Left ventricle myocardium inferior (tissue), 1 donor: ENCODE measurements around the gene CSMD2. TPM values are rescaled to one million over a fixed set of nuclear protein-coding genes. Genes with fewer than 3 reads are reported as not detected.

Source experiments
- DNase-seq: peaks from one replicate; pipeline ENCODE4 v3.0.0-alpha.2; 2020
- H3K27ac ChIP-seq: fragments of 200-600 bp; replicated peaks from 2 replicates; pipeline ENCODE4 v1.8.0; 2021
- H3K27me3 ChIP-seq: fragments of 200-600 bp; 2 replicates; pipeline ENCODE4 v1.8.0; 2021; ENCODE audit warnings: low read depth
- H3K36me3 ChIP-seq: fragments of 200-600 bp; 2 replicates; pipeline ENCODE4 v1.8.0; 2021
- H3K4me1 ChIP-seq: fragments of 200-600 bp; 2 replicates; pipeline ENCODE4 v1.8.0; 2021
- H3K4me3 ChIP-seq: fragments of 200-600 bp; 2 replicates; pipeline ENCODE4 v1.8.0; 2021; ENCODE audit warnings: mild to moderate bottlenecking, moderate library complexity
- H3K9me3 ChIP-seq: fragments of 200-600 bp; replicated peaks from 2 replicates; pipeline ENCODE4 v1.8.0; 2021
- intact Hi-C: fragments of 100-400 bp; cut with micrococcal nuclease; formaldehyde crosslinking; loops from one replicate; pipeline ENCODE4 v1.11.0; 2022
- total RNA-seq: library from RNA; stranded (reverse); fragmentation: NEBNext Ultra II Directional; extraction: Animal tissue kit (Norgen Biotek cat#: 25700); gene quantifications from one replicate; pipeline ENCODE4 v1.2.1, GENCODE V29; 2021
- TF ChIP-seq, protein P1 (sequence below): fragments of 200-600 bp; IDR thresholded peaks from 2 replicates; pipeline ENCODE4 v1.8.0; 2021; ENCODE audit warnings: antibody characterized with exemption, mild to moderate bottlenecking, borderline replicate concordance
- donor health status: DM: no; HTN: yes; CAD: no; lungs with severe emphysema.

Gene CSMD2
- total RNA-seq, 1 donor from 2014 or later: 0.14 TPM

DNA sequence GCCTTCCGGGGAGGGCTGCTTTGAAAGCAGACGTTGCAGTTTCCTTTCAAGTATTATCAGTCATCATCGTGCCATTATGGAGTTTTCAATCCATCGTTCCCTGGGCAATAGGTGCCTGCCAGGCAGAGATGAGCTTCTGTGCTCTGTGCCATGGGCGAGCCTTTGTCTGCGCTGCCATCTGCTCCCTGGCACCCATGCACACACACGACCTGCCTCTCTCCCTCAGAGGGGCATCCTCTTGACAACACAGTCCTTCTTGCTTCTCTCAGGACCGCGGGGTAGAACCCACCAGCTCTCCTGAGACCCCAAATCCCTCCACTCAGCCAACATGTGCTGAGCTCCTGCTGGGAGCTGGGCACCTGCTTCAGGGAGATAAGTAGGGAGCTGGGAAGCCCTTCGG lies 151.9 kb downstream of the CSMD2 start:
- DNase-seq: no peak
- H3K4me1 ChIP-seq: peaks cover 11% of the 10 kb centered on the region
- no peaks in the 10 kb centered on the region for H3K27me3 ChIP-seq
- no peak overlapping the region for H3K4me3 ChIP-seq
- no peak overlapping the region for H3K27ac ChIP-seq
- H3K9me3 ChIP-seq: no peaks in the 10 kb centered on the region
- TF ChIP-seq, protein P1, sequence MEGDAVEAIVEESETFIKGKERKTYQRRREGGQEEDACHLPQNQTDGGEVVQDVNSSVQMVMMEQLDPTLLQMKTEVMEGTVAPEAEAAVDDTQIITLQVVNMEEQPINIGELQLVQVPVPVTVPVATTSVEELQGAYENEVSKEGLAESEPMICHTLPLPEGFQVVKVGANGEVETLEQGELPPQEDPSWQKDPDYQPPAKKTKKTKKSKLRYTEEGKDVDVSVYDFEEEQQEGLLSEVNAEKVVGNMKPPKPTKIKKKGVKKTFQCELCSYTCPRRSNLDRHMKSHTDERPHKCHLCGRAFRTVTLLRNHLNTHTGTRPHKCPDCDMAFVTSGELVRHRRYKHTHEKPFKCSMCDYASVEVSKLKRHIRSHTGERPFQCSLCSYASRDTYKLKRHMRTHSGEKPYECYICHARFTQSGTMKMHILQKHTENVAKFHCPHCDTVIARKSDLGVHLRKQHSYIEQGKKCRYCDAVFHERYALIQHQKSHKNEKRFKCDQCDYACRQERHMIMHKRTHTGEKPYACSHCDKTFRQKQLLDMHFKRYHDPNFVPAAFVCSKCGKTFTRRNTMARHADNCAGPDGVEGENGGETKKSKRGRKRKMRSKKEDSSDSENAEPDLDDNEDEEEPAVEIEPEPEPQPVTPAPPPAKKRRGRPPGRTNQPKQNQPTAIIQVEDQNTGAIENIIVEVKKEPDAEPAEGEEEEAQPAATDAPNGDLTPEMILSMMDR: no peak
- intact Hi-C loops: no loop called here
- H3K36me3 ChIP-seq: no peaks in the 10 kb centered on the region

DNA sequence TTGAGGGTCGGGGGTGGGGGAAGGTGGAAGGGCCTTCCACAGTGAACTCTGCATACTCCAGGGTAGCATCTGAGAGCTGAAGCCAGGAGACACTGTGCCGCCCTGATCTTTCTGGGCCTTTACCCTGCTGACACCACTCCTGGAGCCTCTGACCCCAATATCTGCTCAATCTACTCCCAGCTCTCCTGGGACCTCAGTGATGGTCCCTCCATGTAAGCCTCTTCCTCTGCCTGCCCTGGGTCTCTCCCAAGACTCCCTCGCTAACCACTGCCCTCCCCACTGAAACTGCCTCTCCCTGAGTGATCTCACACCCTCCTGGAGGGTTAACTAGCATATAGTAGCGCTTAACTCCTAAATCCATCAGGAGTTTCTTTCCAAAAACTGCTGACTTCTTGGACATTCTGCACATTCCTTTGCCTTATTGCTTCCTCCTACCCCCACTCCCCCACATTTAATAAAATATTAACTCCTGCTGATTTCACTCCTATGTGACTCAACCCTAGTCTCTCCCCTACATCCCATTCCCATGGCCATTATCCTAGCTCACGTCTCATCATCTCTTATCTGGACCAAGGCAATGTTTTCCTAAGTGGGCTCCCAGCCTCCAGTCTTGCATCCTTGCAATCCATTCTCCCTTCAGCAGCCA lies 155.6 kb downstream of the CSMD2 start:
- no peaks in the 10 kb centered on the region for H3K9me3 ChIP-seq
- H3K4me3 ChIP-seq: no peak overlapping the region
- DNase-seq: no peak
- intact Hi-C loops: no loop called here
- no peaks in the 10 kb centered on the region for H3K27me3 ChIP-seq
- no peak overlapping the region for H3K27ac ChIP-seq
- H3K36me3 ChIP-seq: no peaks in the 10 kb centered on the region
- TF ChIP-seq, protein P1: no peak
- H3K4me1 ChIP-seq: peaks cover 7% of the 10 kb centered on the region

DNA sequence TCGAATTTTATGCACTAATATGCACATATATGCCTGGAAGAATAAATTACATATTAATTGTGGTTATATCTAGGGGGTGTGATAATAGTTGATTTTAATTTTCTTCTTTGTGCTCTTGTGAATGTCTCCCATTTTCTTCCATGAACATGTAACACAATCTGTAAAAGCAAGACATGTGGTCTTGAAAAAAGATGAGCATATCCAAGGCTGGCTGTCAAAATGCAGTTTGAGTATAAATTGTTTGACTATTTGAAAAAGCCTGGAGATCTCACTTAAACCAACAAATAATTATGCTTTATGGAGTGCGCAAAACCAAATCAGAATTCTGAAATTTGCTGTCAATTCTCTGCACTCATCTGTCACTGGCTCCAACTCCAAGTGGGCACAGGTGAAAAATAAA lies 157.3 kb downstream of the CSMD2 start:
- intact Hi-C loops: no loop called here

DNA sequence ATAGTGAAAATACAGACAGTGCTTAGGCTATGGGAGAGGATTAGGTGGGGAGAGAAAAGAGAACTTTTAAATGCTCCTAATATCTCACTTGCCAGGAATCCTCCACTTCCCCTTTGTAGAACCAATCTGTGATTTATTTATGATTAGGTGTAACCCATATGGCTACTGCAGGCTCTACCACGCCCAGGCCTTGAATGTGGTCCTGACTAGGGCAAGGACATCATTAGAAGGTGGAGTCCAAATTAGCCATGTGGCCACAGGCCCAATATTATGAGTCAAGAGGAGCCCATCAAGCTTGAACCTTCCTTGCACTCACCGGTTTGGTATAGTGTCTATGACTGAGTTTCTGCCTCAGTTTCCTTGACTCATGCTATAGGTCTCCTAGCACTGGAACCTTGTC lies 159.7 kb downstream of the CSMD2 start:
- H3K9me3 ChIP-seq: no peaks in the 10 kb centered on the region
- H3K4me3 ChIP-seq: no peak overlapping the region
- intact Hi-C loops: no loop called here
- H3K36me3 ChIP-seq: no peaks in the 10 kb centered on the region
- no peak overlapping the region for H3K27ac ChIP-seq
- DNase-seq: no peak
- H3K4me1 ChIP-seq: no peaks in the 10 kb centered on the region
- TF ChIP-seq, protein P1: no peak
- no peaks in the 10 kb centered on the region for H3K27me3 ChIP-seq

More for the DNA sequence above, 157.3 kb downstream of the CSMD2 start:
- Histone ChIP-seq H3K27ac (no peak overlapping the region), H3K27me3 (no peaks in the 10 kb centered on the region), H3K4me3 (no peak overlapping the region), H3K36me3 (no peaks in the 10 kb centered on the region), H3K9me3 (no peaks in the 10 kb centered on the region), H3K4me1 (no peaks in the 10 kb centered on the region)
- TF ChIP-seq, protein P1: no peak
- DNase-seq: no peak

DNA sequence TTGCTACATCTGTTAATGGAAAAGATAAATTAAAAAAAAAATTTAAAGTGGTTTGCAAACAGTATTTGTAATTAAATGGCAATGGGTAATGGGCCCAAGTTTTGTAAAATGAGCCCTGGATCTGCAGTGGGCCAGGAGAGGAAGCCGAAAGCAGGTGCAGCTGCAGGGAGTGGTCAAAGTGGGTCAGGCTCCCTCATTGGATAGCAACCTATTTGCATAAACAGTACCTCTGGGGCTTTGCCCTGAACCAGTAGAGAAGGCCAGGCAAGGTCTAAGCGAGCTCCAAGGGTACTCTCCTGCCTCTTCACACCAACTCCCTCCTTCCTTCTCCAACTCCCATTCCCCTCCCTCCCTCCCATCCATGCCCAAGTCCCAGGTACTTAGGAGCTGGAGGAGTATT lies 162.2 kb downstream of the CSMD2 start:
- H3K36me3 ChIP-seq: no peaks in the 10 kb centered on the region
- no peaks in the 10 kb centered on the region for H3K9me3 ChIP-seq
- TF ChIP-seq, protein P1: no peak
- no peak overlapping the region for H3K27ac ChIP-seq
- no peak for DNase-seq
- no peaks in the 10 kb centered on the region for H3K4me1 ChIP-seq
- H3K27me3 ChIP-seq: peaks cover 10% of the 10 kb centered on the region
- intact Hi-C loops: no loop called here
- H3K4me3 ChIP-seq: no peak overlapping the region
